ENCODE data around the gene KRT6C.

Gene KRT6C

DNA sequence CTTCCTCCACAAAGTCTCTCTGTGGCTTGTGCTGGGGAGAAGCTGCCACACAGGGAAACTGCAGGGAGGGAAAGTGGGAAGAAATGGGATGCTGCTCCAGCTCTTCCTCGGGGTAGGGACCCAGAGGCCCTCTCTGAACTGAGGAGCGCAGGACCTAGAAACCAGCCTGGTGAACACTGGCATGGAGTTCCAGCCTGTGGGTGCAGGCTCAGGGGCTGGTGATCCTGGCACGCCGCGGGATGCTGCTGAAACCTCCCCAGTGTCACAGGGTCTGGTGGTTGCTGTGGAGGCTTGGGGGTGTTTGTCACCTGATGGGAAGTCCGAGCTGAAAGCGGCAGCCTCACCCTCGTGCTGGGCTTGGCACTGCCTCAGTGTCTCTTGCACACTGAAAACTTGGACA is 34.2 kb downstream of the KRT6C start:
- no peak for DNase-seq (ENCODE audit: extremely low read depth, low read depth)
- TF ChIP-seq, protein P1, sequence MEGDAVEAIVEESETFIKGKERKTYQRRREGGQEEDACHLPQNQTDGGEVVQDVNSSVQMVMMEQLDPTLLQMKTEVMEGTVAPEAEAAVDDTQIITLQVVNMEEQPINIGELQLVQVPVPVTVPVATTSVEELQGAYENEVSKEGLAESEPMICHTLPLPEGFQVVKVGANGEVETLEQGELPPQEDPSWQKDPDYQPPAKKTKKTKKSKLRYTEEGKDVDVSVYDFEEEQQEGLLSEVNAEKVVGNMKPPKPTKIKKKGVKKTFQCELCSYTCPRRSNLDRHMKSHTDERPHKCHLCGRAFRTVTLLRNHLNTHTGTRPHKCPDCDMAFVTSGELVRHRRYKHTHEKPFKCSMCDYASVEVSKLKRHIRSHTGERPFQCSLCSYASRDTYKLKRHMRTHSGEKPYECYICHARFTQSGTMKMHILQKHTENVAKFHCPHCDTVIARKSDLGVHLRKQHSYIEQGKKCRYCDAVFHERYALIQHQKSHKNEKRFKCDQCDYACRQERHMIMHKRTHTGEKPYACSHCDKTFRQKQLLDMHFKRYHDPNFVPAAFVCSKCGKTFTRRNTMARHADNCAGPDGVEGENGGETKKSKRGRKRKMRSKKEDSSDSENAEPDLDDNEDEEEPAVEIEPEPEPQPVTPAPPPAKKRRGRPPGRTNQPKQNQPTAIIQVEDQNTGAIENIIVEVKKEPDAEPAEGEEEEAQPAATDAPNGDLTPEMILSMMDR (IDR thresholded peaks at IDR 0.05; ENCODE audit: low read depth, low read length, missing control alignments) = no peak
- H3K4me3 ChIP-seq (replicated peaks; ENCODE audit: low read depth, low read length) = no peak overlapping the region

- no peak for DNase-seq (ENCODE audit: extremely low read depth, low read depth)
- TF ChIP-seq, protein P1 (IDR thresholded peaks at IDR 0.05; ENCODE audit: low read depth, low read length, missing control alignments) = no peak
- no peak overlapping the region for H3K4me3 ChIP-seq (replicated peaks; ENCODE audit: low read depth, low read length)
Observed at GRCh38 chr12:52438305-52439301, 35.0 kb downstream of the KRT6C start.

GRCh38 chr12:52437508-52437907 is 36.1 kb downstream of the KRT6C start:
- no peak overlapping the region for H3K4me3 ChIP-seq (replicated peaks; ENCODE audit: low read depth, low read length)
- TF ChIP-seq, protein P1 (IDR thresholded peaks at IDR 0.05; ENCODE audit: low read depth, low read length, missing control alignments) = no peak
- DNase-seq (ENCODE audit: extremely low read depth, low read depth) = no peak

DNA sequence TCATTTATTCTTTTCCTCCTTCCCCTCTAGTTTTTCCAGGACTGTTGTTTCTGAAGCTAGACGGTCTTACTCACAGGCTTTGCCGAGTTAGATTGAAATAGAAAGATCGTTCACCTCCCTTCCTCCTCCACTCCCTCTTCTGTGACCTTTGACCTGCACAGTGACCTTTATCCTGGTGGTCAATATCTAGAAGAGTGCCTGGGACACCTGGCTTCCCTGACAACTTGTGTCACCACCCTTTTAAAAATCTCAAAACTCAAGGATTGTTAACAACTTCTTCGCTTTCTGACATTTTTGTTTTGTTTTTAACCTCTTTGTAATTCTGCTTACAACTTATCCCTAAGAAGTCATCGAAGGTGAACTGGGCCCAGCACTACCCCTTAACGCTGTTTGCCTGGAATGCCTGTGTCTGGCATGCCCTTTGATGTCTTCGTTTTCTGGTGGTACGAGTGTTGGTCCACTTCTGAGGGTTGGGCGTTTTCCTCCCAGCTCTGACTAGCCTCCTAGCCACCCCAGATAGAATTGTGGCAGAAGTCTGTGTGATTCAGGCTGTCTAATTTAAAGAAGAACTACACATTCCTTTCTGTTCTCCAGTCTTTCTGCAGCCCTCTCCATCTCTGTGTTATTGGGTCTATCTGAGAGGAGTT is 36.7 kb downstream of the KRT6C start:
- H3K4me3 ChIP-seq (replicated peaks; ENCODE audit: low read depth, low read length) = no peak overlapping the region
- no peak for DNase-seq (ENCODE audit: extremely low read depth, low read depth)
- TF ChIP-seq, protein P1 (IDR thresholded peaks at IDR 0.05; ENCODE audit: low read depth, low read length, missing control alignments) = no peak

DNA sequence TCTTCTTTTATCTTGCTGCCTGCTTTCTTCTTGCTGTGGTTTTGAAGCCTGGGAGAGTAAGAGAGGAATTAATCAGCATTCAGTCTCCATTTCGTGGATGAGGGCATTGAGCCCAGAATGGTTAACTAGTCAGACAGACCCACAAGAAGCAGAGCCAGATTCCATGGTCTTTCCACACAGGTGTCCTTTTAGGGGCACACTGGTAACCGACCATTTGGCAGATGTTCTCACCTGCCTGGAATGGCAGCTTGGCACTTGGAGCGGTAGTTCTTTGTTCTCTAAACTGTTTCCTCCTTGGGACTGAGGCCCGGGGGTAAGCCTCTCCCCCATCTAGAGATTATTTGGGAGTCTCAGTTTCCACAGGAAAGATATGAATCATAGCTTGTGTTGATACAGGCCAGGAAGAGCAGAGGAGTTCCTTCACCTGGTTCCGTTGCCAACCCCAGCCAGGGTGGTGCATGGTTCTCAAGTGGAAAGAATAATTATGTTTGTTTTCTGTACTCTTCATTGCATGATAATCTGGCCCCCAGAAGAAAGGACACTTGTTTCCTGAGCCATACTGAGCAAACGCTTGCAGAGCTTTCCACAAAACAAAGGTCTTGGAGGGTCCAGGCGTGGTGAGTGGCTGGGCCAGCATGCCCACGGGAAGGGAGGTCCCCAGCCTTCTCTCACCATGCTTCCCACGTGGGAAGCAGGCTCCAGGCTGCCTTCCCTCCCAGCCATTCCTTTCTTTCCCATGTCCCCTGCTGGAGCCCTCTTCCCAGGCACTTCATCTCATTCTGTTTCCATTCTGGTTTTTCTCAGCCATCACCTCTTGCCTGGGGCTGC is 37.4 kb downstream of the KRT6C start:
- no peak for DNase-seq (ENCODE audit: extremely low read depth, low read depth)
- no peak overlapping the region for H3K4me3 ChIP-seq (replicated peaks; ENCODE audit: low read depth, low read length)
- TF ChIP-seq, protein P1 (IDR thresholded peaks at IDR 0.05; ENCODE audit: low read depth, low read length, missing control alignments) = no peak

DNA sequence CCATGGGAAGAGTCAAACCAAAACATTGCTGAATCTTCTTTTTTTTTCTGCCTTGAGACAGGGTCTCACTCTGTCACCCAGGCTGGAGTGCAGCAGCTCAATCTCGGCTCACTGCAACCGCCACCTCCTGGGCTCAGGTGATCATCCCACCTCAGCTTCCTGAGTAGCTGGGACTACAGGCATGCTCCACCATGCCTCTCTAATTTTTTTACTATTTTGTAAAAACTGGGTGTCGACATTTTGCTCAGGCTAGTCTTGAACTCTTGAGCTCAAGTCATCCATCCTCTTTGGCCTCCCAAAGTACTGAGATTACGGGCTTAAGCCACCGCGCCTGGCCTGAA is 38.0 kb downstream of the KRT6C start:
- no peak overlapping the region for H3K4me3 ChIP-seq (replicated peaks; ENCODE audit: low read depth, low read length)
- no peak for DNase-seq (ENCODE audit: extremely low read depth, low read depth)
- TF ChIP-seq, protein P1 (IDR thresholded peaks at IDR 0.05; ENCODE audit: low read depth, low read length, missing control alignments) = no peak
